Testis (tissue), 2 donors: ENCODE results near the gene AHDC1.
"Not testable (repeated sequence)": the region's sequence is repeated elsewhere in the genome, so short reads cannot be mapped to it uniquely, and the experiment has no call there.

Source experiments
- POLR2A ChIP-seq: fragments of 450-650 bp; IDR thresholded peaks from one replicate; pipeline ENCODE4 v1.6.1; 2017; ENCODE audit warnings: antibody characterized with exemption, mild to moderate bottlenecking, moderate library complexity
- TF ChIP-seq, protein P1 (sequence below), 3 experiments: fragments of 450-650 bp in 2 of 3; fragments of 200-600 bp in 1 of 3; sonication (generic) in 1 of 3; IDR thresholded peaks; one replicate each; pipeline ENCODE4 v1.5.1; 2016 to 2019; ENCODE audit warnings: antibody characterized with exemption in 3 of 3, mild to moderate bottlenecking in 2 of 3, moderate library complexity in 1 of 3

DNA sequence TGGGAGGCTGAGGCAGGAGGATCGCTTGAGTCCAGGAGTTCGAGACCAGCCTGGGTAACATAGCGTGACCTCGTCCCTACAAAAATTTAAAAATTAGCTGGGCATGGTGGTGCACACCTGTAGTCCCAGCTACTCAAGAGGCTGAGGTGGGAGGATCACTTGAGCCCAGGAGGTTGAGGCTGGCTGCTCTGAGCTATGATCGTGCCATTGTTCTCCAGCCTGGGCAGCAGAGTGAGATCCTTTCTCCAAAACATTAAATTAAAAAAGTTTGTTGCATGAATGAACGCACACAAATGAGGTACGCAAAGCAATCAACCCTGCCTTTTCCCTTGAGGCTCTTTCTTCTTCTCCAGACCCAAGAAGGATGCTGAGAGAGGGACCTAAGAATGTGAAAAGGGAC is 50.1 kb downstream of the AHDC1 start:
- TF ChIP-seq, protein P1, sequence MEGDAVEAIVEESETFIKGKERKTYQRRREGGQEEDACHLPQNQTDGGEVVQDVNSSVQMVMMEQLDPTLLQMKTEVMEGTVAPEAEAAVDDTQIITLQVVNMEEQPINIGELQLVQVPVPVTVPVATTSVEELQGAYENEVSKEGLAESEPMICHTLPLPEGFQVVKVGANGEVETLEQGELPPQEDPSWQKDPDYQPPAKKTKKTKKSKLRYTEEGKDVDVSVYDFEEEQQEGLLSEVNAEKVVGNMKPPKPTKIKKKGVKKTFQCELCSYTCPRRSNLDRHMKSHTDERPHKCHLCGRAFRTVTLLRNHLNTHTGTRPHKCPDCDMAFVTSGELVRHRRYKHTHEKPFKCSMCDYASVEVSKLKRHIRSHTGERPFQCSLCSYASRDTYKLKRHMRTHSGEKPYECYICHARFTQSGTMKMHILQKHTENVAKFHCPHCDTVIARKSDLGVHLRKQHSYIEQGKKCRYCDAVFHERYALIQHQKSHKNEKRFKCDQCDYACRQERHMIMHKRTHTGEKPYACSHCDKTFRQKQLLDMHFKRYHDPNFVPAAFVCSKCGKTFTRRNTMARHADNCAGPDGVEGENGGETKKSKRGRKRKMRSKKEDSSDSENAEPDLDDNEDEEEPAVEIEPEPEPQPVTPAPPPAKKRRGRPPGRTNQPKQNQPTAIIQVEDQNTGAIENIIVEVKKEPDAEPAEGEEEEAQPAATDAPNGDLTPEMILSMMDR (IDR thresholded peaks at IDR 0.05), result not testable (repeated sequence)
- not testable (repeated sequence) for TF ChIP-seq POLR2A
